AG09309 (cell line): ENCODE results near the gene NR5A1.

ENCODE experiments used
- DNase-seq: peaks from one replicate; pipeline ENCODE4 v3.0.0-alpha.2; 2010; ENCODE audit warnings: low read depth
- H3K4me3 ChIP-seq: 2 replicates; pipeline ENCODE4 v1.5.1; 2011; ENCODE audit warnings: mild to moderate bottlenecking, low read depth, low read length, moderate library complexity; ENCODE audit not compliant: control insufficient read depth
- TF ChIP-seq, protein P1 (sequence below): IDR thresholded peaks from 2 replicates; pipeline ENCODE4 v1.5.1; 2011; ENCODE audit warnings: mild to moderate bottlenecking, low read depth, low read length, inconsistent platforms; ENCODE audit not compliant: insufficient read depth, control insufficient read depth; ENCODE audit errors: missing control alignments

Gene NR5A1

DNA sequence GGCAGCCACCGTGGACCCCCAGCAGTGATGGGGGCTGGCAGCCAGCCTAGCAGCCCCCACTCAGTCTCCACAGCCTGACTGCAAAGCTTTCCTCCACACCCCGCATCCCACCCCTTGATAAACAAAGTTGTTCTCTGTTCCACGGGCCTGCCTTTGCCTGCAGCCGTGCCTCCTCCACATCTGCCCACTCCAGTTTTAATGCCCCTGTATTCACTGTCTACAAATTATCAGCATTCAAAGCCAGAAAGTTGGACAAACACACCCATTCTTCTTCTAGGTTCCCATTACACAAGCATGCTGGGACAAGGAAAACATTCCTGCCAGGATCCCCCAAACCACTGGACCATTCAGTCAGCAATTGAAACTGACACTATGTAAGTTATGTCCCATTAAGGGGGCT lies 23.0 kb upstream of the NR5A1 start:
- no peak overlapping the region for H3K4me3 ChIP-seq
- TF ChIP-seq, protein P1, sequence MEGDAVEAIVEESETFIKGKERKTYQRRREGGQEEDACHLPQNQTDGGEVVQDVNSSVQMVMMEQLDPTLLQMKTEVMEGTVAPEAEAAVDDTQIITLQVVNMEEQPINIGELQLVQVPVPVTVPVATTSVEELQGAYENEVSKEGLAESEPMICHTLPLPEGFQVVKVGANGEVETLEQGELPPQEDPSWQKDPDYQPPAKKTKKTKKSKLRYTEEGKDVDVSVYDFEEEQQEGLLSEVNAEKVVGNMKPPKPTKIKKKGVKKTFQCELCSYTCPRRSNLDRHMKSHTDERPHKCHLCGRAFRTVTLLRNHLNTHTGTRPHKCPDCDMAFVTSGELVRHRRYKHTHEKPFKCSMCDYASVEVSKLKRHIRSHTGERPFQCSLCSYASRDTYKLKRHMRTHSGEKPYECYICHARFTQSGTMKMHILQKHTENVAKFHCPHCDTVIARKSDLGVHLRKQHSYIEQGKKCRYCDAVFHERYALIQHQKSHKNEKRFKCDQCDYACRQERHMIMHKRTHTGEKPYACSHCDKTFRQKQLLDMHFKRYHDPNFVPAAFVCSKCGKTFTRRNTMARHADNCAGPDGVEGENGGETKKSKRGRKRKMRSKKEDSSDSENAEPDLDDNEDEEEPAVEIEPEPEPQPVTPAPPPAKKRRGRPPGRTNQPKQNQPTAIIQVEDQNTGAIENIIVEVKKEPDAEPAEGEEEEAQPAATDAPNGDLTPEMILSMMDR = no peak
- no peak for DNase-seq

DNA sequence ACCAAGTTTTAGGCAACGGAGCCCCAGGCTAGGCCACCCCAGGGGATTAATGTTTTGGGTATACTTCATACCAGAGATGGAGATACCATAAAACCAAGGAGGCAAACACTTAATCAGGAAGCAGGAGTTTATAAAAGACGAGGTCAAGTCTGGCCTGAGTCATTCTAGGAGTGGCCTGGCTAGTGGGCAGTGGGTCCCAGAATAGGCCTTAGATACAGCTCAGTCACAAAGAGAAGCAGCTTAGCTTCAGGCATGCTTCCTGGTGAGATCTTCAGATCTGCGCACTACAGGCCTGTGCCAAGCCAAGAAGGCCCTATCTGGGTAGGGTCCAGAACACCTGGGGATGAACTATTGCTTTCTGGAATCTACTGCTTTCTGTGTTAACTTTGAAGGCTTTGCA lies 20.6 kb upstream of the NR5A1 start:
- H3K4me3 ChIP-seq = no peak overlapping the region
- TF ChIP-seq, protein P1 = no peak
- no peak for DNase-seq

DNA sequence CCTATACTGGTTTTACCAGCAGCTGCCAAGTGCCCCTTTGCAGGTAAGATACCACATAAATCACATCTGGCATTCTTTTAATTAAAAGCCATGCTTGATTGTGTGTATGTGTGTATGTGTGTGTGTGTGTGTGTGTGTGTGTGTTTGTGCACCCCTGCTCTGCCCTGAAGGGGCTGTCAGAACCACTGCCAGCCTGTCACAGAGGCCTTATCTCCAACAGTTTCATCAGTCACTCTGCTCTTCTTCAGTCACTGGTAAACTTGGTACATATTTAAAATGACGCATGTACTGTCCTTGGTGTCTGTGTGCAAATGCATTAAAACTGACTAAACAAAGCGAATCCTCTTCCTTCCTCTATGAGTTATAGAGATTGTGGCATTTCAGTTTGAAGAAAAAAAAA lies 19.0 kb upstream of the NR5A1 start:
- no peak overlapping the region for H3K4me3 ChIP-seq
- DNase-seq = no peak
- TF ChIP-seq, protein P1 = no peak

DNA sequence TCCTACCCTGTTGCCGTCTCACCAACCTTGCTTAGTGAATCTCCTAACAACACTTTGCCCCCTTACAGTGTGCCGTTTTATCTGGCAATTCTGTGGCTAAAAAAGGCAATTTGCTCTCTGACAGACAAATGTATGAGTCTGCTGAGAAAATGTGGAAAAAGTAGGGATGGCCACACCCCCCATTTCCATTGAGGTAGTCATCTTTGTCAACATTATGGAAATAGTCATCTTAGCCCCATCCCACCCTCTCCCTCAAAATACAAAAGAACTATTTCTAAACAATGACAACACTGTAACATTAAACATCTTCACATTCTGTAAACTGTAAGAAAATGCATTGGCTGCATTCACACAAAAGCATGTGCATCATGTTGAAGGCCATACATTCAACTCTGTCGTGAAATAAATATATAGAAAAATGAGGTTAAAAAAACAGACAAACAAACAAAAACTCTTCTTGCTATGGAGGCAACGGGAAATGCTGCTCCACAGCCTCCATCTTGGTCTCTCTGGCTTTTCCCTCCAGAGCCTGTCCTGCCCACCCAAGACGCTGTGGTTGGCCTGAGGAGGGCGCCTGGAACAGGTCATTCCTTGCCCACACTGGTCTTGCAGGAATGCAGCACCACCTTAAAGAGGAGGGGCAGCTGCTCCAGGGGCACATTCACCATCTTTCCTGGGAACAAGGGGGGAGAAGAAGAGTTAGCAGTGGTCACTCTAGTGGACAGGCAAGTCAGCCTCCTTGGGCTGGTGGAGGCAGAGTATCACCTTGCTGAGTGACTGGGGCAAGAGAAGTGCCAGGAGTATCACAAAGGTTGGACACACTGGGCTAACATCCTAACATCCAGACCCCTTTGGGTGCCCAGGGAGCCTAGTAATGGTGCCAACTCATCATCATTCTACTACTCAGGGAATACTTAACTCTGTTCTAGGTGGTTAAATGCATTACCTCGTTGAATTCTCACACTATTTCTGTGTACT lies 15.2 kb upstream of the NR5A1 start:
- TF ChIP-seq, protein P1 = no peak
- DNase-seq = no peak
- no peak overlapping the region for H3K4me3 ChIP-seq

DNA sequence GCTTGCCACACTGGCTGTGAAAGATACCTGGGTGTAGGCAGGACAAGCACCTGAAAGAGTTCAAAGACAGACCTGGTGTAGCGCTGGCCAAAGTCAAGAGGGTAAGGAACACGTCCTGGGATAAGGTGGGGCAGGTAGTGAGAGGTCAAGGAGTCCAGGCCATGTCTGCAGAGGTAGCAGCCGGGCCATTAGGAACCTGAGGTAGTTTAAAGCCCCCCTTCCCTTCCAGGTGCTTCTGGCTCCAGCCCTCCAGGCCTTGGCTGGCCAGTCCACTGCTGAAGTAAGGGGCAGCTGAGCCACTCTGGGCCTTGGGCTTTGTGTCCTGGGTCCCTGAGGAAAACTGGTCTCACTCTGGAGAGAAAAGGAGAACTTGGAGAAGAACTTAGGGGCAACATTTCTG lies 13.9 kb upstream of the NR5A1 start:
- no peak for DNase-seq
- no peak overlapping the region for H3K4me3 ChIP-seq
- TF ChIP-seq, protein P1 = no peak

DNA sequence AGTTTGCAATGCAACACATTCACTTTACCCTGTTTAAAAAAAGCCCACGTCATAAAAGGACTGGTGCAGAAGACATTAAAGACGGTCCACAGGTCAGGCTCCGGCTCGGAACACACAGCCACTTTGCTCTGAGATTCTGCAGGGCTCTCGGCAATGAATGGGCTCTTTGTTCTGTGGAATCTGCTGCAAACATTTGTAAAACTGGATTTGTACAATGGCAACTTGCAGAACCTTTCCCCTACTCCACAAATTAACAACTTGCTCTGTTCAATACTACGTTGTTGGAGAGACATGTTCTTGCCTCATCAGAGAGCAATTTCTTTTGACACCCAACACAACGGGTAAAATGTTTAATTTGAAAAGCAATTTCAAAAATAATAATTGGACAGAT lies 13.0 kb upstream of the NR5A1 start:
- no peak for DNase-seq
- TF ChIP-seq, protein P1 = no peak
- no peak overlapping the region for H3K4me3 ChIP-seq
